ENCODE results near the gene CRABP1. TPM values are rescaled to one million over a fixed set of nuclear protein-coding genes. Genes with fewer than 3 reads are reported as not detected.

The CRABP1 gene
- total RNA-seq, 2 donors from 2014 or later: 1.3 to 1.5 TPM

DNA sequence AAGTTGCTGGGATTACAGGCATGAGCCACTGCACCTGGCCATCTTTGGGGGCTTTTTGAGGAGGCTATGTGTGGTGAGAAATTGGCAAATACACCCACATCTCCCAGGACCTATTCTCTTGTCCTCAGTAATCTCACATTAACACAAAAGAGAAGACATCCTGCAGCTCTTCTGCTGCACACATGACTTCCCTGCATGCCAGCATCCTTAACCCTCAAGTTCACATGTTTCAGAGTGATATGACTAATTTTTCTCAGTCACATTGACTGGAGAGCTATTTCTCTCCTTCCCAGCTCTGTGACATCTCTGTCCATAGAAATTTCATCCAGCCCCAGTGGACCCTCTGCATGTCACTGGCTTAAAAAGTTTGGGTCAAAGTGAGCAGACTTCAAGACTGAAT is 38.8 kb upstream of the CRABP1 start:
- DNase-seq: no peak
- no peaks in the 10 kb centered on the region for H3K36me3 ChIP-seq
- TF ChIP-seq, protein P1, sequence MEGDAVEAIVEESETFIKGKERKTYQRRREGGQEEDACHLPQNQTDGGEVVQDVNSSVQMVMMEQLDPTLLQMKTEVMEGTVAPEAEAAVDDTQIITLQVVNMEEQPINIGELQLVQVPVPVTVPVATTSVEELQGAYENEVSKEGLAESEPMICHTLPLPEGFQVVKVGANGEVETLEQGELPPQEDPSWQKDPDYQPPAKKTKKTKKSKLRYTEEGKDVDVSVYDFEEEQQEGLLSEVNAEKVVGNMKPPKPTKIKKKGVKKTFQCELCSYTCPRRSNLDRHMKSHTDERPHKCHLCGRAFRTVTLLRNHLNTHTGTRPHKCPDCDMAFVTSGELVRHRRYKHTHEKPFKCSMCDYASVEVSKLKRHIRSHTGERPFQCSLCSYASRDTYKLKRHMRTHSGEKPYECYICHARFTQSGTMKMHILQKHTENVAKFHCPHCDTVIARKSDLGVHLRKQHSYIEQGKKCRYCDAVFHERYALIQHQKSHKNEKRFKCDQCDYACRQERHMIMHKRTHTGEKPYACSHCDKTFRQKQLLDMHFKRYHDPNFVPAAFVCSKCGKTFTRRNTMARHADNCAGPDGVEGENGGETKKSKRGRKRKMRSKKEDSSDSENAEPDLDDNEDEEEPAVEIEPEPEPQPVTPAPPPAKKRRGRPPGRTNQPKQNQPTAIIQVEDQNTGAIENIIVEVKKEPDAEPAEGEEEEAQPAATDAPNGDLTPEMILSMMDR (IDR thresholded peaks at IDR 0.05): no peak
- no peak overlapping the region for H3K9ac ChIP-seq (ENCODE audit: low read depth in 2 of 2, low read length in 2 of 2)
- no peaks in the 10 kb centered on the region for H3K27me3 ChIP-seq
- no peaks in the 10 kb centered on the region for H3K9me3 ChIP-seq
- peaks cover 5% of the 10 kb centered on the region for H3K4me1 ChIP-seq
- H3K4me3 ChIP-seq: no peak overlapping the region
- H3K27ac ChIP-seq: no peak overlapping the region
- intact Hi-C loops (cut with DNase I): no loop called here

DNA sequence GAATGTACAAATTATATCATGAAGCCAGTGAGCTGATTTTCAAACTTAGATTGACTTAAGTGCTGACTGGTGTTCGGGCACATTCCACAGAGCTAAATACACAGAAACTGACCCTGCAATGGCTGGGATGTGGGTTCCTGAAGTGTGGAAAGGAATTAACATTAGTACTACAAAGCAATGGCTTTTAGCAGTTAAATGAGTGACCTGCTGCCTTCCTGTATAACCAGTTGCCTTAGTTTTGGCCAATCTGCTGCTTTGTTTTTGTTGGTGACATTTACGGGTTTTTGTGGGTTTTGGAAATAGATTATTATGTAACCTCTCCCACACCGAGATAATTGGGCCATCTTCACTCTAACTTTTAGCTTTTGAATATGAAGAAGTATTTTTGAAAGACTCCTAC is 38.3 kb upstream of the CRABP1 start:
- TF ChIP-seq, protein P1 (IDR thresholded peaks at IDR 0.05): no peak
- Histone ChIP-seq H3K9ac (ENCODE audit: low read depth in 2 of 2, low read length in 2 of 2) (no peak overlapping the region), H3K36me3 (no peaks in the 10 kb centered on the region), H3K27ac (no peak overlapping the region), H3K4me1 (peaks cover 5% of the 10 kb centered on the region), H3K9me3 (no peaks in the 10 kb centered on the region), H3K27me3 (no peaks in the 10 kb centered on the region), H3K4me3 (no peak overlapping the region)
- intact Hi-C loops (cut with DNase I): no loop called here
- no peak for DNase-seq

DNA sequence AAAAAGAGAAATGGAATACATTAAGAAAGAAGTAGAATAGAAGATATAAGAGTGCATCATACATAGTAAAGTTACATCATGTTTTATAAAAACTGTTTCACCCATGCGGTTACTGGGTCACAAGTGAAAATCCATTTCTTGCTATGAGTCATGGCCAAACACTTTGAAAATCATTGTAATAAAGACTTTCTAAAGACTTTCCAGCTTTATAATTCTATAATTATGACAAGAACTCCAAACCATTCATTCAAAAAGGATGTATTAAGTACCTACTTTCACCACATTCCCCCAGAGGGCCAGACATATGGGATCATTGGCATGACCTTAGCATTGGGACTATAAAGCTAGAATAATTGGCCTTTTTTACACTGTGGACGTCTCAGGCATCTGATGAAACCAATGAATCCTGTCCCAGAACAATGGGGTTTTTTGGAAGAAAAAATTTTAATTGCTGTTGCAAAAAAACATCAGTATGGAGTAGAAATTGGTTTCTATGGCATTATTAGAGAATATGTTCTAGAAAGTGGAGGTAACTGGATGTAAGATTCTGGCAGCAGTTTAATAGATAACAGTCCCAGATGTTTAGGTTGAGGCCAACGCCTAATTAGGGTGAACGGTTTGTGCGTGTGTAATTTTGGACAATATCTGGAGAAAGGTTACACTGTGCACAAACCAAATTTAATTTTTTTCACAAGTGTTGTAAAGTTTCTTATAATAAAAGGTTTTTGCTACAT is 37.4 kb upstream of the CRABP1 start:
- no peak overlapping the region for H3K4me3 ChIP-seq
- no peak for DNase-seq
- TF ChIP-seq, protein P1 (IDR thresholded peaks at IDR 0.05): no peak
- H3K36me3 ChIP-seq: no peaks in the 10 kb centered on the region
- no peaks in the 10 kb centered on the region for H3K27me3 ChIP-seq
- no peak overlapping the region for H3K9ac ChIP-seq (ENCODE audit: low read depth in 2 of 2, low read length in 2 of 2)
- H3K4me1 ChIP-seq: peaks cover 5% of the 10 kb centered on the region
- no peak overlapping the region for H3K27ac ChIP-seq
- intact Hi-C loops (cut with DNase I): no loop called here
- no peaks in the 10 kb centered on the region for H3K9me3 ChIP-seq

DNA sequence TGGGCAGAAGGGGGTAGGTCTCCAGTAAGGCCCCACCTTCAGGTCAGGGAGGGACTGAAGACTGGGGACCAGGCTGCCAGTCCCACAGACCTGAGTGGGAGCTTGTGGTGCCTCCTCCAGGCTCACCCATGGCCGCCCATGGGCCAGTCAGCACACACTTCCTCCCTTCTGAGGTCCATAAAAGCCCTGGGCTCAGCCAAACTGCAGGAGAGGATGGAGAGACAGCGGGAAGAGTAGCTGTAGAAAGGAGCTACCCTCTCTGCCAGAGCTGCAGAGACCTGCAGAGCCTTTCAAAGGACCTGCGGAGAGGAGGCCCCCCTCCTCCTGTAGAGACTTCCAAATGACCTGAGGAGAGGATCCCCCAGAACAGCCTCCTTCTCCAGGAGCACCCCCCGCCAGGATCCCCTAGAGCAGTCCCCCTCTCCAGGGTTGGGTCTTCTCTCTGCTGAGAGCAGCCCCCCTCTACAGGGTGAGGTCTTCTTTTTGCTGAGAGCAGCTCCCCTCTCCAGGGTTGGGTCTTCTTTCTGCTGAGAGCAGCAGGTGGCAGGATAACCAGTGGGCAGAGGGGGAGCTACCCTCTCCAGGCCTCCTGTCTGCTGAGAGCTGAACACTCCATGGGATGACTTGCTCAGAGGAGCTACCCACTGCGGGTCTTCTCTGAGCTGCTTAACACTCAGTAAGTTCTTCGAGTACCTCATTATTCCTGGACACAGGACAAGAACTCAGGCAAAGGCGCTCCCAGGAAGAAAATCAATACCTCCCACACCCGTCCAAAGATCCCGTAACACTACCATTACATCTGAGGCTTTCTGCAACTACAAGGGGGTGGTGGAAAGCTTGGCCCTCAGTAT is 35.7 kb upstream of the CRABP1 start:
- Histone ChIP-seq H3K27me3 (no peaks in the 10 kb centered on the region), H3K9ac (ENCODE audit: low read depth in 2 of 2, low read length in 2 of 2) (no peak overlapping the region), H3K9me3 (no peaks in the 10 kb centered on the region), H3K4me1 (no peaks in the 10 kb centered on the region), H3K4me3 (no peak overlapping the region), H3K36me3 (no peaks in the 10 kb centered on the region), H3K27ac (no peak overlapping the region)
- TF ChIP-seq, protein P1 (IDR thresholded peaks at IDR 0.05): no peak
- intact Hi-C loops (cut with DNase I): loop anchor here (5.0 kb wide), 1 partner anchor 178 kb away; no protein-coding TSS in a partner anchor
- no peak for DNase-seq

DNA sequence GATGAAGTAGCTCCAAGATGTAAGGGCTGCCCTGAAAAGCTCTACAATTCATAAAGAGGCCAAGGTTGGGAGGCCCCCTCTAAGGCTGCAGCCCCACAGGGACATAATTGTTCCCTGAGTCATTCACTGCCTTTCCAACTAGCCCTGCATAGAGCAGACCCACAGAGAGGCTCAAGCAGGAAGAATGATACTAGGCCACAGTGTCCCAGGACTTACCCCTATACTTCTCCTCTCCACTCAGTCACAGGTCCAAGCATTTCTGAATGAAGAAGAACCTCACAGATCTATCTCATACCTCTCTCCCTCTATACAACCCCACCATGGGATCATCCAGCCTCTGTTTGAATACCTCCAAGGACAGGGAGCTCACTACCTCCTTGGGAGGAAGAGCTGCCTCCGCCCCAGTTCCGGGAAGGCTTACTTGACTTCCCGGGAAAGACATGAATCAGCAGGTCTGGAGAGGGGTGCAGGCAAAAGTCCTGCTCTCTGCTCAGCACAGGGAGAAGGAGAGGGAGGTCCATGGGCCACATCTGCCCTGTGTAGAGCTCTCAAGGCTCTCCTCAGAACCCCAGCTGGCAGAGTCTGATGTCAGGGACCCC is 33.9 kb upstream of the CRABP1 start:
- no peak overlapping the region for H3K9ac ChIP-seq (ENCODE audit: low read depth in 2 of 2, low read length in 2 of 2)
- H3K9me3 ChIP-seq: no peaks in the 10 kb centered on the region
- intact Hi-C loops (cut with DNase I): loop anchor here (5.0 kb wide), 1 partner anchor 176 kb away; no protein-coding TSS in a partner anchor
- no peaks in the 10 kb centered on the region for H3K4me1 ChIP-seq
- no peak overlapping the region for H3K27ac ChIP-seq
- no peaks in the 10 kb centered on the region for H3K36me3 ChIP-seq
- H3K27me3 ChIP-seq: no peaks in the 10 kb centered on the region
- H3K4me3 ChIP-seq: no peak overlapping the region
- TF ChIP-seq, protein P1 (IDR thresholded peaks at IDR 0.05): no peak
- no peak for DNase-seq

Measured in colonic mucosa (tissue), 4 donors.